PFSK-1 (cell line): Measurements from ENCODE around the gene PSMA1.

ENCODE experiments used
- FOXP2 ChIP-seq: optimal IDR thresholded peaks from 2 replicates; pipeline ENCODE3; 2011; ENCODE audit warnings: borderline replicate concordance, control low read depth, inconsistent platforms; ENCODE audit not compliant: insufficient read depth; ENCODE audit errors: extremely low read length, extremely low read depth
- POLR2AphosphoS5 ChIP-seq: IDR thresholded peaks from 2 replicates; pipeline ENCODE4 v1.6.1; 2012; ENCODE audit warnings: low read depth, mild to moderate bottlenecking, control low read depth, low read length, moderate library complexity
- REST ChIP-seq, 2 experiments: IDR thresholded peaks; 2 replicates each; pipeline versions ENCODE4 v1.6.1 to v1.8.0; 2011 to 2012; ENCODE audit warnings: low read depth in 2 of 2, low read length in 2 of 2, control low read depth in 1 of 2, inconsistent platforms in 1 of 2, mild to moderate bottlenecking in 1 of 2, moderate library complexity in 1 of 2; ENCODE audit not compliant: insufficient read depth in 1 of 2
- SIN3A ChIP-seq: IDR thresholded peaks from 2 replicates; pipeline ENCODE4 v1.6.1; 2012; ENCODE audit warnings: mild to moderate bottlenecking, low read length, moderate library complexity, borderline replicate concordance; ENCODE audit not compliant: insufficient read depth
- TAF1 ChIP-seq: IDR thresholded peaks from 2 replicates; pipeline ENCODE4 v1.6.1; 2012; ENCODE audit warnings: low read length, control low read depth, borderline replicate concordance; ENCODE audit not compliant: insufficient read depth

Gene PSMA1

DNA sequence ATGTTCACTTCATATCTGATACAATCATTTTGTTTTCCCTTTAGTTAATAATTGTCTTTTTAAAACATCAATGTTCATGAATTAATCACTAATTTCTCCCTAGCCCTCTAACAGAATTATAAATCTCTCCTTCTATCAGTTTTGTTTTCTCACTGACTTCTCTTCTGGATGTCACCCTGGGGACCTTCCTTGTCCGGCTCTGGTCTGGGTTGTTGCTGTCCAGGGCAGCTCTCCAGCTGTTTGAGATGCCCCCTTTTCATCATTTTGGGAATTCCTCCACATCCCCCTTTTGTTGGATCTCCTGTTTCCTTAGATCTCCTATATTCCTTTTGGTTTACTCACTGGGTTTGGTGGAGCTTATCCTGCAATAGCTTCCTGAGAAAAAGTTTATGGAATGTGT is 35.6 kb upstream of the PSMA1 start:
- TF ChIP-seq REST (IDR thresholded peaks at IDR 0.05; ENCODE audit: insufficient read depth in 1 of 2, low read depth in 2 of 2, low read length in 2 of 2) (no peak), TAF1 (no peak), FOXP2 (no peak), POLR2AphosphoS5 (no peak), SIN3A (no peak)

DNA sequence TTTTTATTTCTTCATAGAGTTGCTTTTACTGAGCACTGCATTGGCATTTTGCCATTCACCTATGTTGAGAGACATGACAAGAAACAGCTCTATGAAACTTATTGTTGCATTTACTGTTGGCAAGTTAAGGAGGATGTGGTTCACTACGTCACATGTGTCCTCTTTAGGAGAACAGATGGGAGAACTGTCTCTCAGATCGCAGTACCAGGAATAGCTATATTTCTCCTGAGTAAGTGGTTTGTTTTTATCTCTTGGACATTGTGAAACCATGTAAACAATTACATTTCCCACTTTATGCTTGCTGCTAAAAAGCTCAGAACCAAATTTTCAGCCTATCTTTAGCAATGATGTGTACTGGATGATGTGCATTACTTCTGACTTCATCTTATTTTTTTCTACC is 34.8 kb upstream of the PSMA1 start:
- TF ChIP-seq FOXP2 (no peak), SIN3A (no peak), POLR2AphosphoS5 (no peak), TAF1 (no peak), REST (IDR thresholded peaks at IDR 0.05; ENCODE audit: insufficient read depth in 1 of 2, low read depth in 2 of 2, low read length in 2 of 2) (no peak)

- TF ChIP-seq TAF1 (no peak), SIN3A (no peak), POLR2AphosphoS5 (no peak), REST (IDR thresholded peaks at IDR 0.05; ENCODE audit: insufficient read depth in 1 of 2, low read depth in 2 of 2, low read length in 2 of 2) (no peak), FOXP2 (no peak)
Measured at GRCh38 chr11:14552089-14552488, 31.9 kb upstream of the PSMA1 start.

GRCh38 chr11:14551380-14551779 is 31.2 kb upstream of the PSMA1 start:
- TF ChIP-seq POLR2AphosphoS5 = no peak
- TF ChIP-seq REST (IDR thresholded peaks at IDR 0.05; ENCODE audit: insufficient read depth in 1 of 2, low read depth in 2 of 2, low read length in 2 of 2) = no peak
- no peak for TF ChIP-seq SIN3A
- TF ChIP-seq FOXP2 = no peak
- TF ChIP-seq TAF1 = no peak

DNA sequence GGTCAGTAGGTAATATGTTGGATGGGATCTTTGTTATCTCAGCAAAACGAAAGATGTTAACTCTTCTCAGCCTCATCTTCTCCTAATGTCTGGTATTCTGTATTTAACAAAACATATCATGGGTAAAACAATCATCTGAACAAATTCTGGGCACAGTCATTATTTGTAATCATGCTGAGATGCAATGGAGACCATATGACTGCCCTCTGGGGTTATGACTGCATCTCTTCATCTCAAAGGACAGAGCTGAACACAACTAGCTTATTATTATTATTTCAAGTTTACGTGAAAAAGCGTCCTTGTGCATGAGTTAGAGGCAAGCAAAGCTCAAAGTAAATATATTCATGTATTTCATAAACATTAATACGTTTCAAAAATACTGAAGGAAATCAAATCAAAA is 29.7 kb upstream of the PSMA1 start:
- TF ChIP-seq POLR2AphosphoS5 (no peak), REST (IDR thresholded peaks at IDR 0.05; ENCODE audit: insufficient read depth in 1 of 2, low read depth in 2 of 2, low read length in 2 of 2) (no peak), FOXP2 (no peak), SIN3A (no peak), TAF1 (no peak)
